ENCODE measurements around the gene DYNLL2.

- TF ChIP-seq CTCF (IDR thresholded peaks at IDR 0.05 in 2 of 3, conservative IDR thresholded peaks at IDR 0.05 in 1 of 3; ENCODE audit: insufficient read depth in 2 of 3, low read depth in 1 of 3, low read length in 3 of 3) (no peak), EZH2 (IDR thresholded peaks at IDR 0.05; ENCODE audit: borderline replicate concordance, low read depth, low read length) (no peak), ETS1 (conservative IDR thresholded peaks at IDR 0.05; ENCODE audit: control insufficient read depth, low read depth, low read length) (no peak), USF1 (CRISPR knock-in tag; IDR thresholded peaks at IDR 0.05) (no peak), BRCA1 (IDR thresholded peaks at IDR 0.05) (no peak), BRCA1 (CRISPR knock-in tag; IDR thresholded peaks at IDR 0.05) (no peak), FOXP4 (CRISPR knock-in tag; IDR thresholded peaks at IDR 0.05; ENCODE audit: borderline replicate concordance) (no peak), NRF1 (conservative IDR thresholded peaks at IDR 0.05 in 1 of 2, IDR thresholded peaks at IDR 0.05 in 1 of 2) (no peak), NFIC (IDR thresholded peaks at IDR 0.05) (no peak), CBX5 (IDR thresholded peaks at IDR 0.05; ENCODE audit: borderline replicate concordance, low read depth) (no peak), POLR2A (conservative IDR thresholded peaks at IDR 0.05) (no peak)
- TF ChIP-seq, protein P1, sequence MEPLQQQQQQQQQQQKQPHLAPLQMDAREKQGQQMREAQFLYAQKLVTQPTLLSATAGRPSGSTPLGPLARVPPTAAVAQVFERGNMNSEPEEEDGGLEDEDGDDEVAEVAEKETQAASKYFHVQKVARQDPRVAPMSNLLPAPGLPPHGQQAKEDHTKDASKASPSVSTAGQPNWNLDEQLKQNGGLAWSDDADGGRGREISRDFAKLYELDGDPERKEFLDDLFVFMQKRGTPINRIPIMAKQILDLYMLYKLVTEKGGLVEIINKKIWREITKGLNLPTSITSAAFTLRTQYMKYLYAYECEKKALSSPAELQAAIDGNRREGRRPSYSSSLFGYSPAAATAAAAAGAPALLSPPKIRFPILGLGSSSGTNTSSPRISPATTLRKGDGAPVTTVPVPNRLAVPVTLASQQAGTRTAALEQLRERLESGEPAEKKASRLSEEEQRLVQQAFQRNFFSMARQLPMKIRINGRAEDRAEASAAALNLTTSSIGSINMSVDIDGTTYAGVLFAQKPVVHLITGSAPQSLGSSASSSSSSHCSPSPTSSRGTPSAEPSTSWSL (CRISPR knock-in tag; IDR thresholded peaks at IDR 0.05; ENCODE audit: borderline replicate concordance): no peak
- TF ChIP-seq, protein P2, sequence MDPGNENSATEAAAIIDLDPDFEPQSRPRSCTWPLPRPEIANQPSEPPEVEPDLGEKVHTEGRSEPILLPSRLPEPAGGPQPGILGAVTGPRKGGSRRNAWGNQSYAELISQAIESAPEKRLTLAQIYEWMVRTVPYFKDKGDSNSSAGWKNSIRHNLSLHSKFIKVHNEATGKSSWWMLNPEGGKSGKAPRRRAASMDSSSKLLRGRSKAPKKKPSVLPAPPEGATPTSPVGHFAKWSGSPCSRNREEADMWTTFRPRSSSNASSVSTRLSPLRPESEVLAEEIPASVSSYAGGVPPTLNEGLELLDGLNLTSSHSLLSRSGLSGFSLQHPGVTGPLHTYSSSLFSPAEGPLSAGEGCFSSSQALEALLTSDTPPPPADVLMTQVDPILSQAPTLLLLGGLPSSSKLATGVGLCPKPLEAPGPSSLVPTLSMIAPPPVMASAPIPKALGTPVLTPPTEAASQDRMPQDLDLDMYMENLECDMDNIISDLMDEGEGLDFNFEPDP (CRISPR knock-in tag; IDR thresholded peaks at IDR 0.05): no peak
- TF ChIP-seq, protein P3, sequence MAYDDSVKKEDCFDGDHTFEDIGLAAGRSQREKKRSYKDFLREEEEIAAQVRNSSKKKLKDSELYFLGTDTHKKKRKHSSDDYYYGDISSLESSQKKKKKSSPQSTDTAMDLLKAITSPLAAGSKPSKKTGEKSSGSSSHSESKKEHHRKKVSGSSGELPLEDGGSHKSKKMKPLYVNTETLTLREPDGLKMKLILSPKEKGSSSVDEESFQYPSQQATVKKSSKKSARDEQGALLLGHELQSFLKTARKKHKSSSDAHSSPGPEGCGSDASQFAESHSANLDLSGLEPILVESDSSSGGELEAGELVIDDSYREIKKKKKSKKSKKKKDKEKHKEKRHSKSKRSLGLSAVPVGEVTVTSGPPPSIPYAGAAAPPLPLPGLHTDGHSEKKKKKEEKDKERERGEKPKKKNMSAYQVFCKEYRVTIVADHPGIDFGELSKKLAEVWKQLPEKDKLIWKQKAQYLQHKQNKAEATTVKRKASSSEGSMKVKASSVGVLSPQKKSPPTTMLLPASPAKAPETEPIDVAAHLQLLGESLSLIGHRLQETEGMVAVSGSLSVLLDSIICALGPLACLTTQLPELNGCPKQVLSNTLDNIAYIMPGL (CRISPR knock-in tag; IDR thresholded peaks at IDR 0.05): no peak
These were observed 30.7 kb downstream of the DYNLL2 start for GRCh38 chr17:58113947-58114346.
